HG03575 (cell line): ENCODE measurements around the gene GLI3.

ENCODE experiments used
- ATAC-seq: cut with Tn5 transposase; IDR thresholded peaks from one replicate; pipeline ENCODE4 v1.9.1; 2021; ENCODE audit not compliant: unreplicated experiment, insufficient number of reproducible peaks, low FRiP score; ENCODE audit errors: extremely low read depth

The GLI3 gene

DNA sequence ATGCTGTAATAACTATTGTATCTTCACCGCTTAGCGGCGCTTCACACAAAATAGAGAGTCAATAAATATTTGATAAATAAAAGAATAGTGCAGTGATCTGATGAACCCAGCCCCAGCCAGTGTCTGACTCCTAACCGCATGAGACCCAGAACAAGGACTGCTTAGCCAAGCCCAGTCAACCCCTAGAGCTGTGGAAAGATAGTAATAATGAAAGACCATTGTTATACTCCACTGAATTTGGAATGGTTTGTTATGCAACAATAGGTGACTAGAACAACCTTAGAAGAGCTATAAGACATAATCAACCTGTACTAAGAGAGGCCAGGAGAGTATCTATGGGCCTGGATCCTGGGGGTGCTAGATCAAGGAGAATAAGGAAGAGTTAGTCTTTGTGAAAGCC, 303.6 kb downstream of the GLI3 start:
- ATAC-seq: no peak

DNA sequence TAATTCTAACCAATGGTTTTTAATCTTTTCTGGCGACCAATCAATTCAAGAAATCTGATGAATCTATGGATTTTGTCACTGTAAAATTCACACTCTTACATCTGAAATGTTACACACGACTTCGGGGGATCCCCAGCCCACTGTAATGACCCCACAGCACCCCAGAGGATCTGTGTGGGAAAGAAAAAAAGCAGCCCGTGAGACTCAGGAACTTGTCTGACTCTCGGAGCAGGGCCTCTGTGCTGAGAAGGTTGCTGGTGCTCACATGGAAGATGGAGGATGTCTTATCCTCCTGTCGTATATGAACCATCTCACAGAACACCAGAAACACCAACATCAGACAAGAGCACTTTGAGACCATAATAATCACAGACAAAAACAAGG, 305.8 kb downstream of the GLI3 start:
- no peak for ATAC-seq

DNA sequence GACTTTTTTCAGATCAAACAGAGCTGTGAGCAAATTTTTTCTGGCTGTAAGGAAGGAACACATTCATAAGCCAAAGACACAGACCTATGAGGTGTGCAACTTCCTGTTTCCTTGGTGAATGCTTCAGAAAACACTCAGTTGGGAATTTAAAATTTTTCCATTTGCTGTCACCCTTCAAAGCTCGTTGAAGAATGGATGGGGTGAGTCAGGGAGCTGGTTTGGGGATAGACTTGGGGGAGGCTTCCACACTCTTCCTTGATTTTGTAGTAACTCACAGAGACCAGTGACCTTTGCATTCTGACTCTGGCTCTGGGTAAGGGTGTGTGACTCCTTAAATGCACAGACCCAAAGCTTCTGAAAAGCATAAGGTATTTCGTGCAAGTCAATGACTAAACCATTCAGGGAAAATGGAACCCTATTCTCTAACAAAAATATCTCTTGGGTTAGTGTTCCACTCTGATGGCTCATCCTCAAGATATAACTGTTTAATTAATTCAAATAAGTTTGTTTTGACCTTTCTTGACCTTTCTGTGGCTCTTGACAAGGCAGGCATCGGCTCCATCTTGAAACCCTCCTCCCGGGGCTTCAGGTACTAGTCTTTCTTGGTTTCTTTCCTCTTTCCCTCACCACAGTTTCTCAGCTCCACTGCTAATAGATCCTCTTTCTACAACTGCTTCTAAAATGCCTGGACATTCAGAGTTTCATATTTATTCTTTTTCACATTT, 306.3 kb downstream of the GLI3 start:
- ATAC-seq: no peak

DNA sequence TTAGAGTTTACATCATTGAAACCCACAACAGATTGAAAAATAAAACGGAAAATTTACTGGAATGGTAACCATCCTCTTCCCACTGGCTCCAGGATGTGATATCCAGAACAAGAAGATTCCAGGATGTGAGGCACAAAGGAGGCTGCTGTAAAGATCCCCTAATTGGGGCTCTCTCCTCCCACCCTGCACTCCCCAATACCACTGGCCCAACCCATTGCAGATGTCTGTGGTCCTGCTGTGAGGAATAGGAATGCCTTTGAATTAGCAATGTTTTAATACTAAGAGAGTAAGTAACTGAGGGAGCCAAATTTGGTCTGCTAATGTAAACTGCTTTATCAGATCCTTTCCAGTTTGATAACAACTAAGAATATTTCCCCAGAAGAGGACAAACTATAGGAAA, 308.2 kb downstream of the GLI3 start:
- no peak for ATAC-seq

DNA sequence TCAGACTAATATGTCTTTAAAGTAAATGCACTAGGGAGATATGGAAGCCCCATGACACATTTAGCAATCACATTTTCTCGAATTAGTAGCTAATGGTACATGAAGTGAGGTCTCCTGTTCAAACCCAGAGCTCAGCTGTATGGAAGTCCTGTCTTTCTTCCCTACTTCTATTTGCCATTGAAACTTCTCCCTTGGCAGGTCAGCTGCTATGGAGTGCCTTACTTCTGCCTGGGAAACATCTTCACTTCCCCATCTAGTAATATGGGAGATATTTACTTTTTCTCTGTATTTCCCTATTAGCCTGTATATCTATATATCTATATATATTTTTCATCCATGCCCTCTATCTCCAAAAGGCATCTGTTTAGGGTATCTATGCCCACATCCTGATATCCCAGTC, 308.8 kb downstream of the GLI3 start:
- no peak for ATAC-seq

DNA sequence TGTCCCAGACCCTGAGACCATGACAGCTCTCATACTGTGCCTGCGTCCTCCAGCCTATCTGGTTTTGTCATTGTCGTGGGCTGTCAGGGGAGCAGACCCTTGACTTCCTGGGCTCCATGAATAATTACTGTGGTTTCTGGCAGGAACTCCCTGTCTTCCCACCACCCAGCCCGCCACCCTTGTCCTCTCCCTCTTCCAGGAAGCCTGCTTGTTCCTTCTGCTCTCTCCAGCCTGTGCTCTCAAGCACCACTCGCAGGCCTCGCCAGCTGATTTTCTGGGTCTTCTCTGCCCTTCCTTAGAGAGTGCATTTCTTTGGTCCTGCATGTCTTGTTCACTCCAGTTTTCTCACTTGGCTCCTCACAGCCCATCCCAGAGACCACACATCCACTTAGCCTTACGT, 309.6 kb downstream of the GLI3 start:
- no peak for ATAC-seq

DNA sequence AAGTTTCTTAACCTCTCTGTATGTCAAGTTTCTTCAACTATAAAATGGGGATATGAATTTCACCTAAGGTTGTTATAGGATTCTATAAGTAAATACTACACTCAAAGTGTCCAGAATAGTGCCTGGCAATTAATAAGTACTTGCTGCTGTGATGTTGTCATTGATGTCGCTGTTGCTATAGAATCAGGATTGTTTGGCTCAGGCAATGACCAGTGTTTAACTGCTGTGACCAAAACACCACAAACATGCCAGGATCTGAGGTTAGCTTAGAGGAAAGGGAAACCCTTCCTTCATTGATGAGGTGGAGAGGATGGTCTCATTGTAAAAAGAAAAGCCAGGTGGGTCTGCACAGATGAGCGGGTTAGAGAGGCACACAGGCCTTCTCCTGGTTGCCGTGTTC, 311.1 kb downstream of the GLI3 start:
- ATAC-seq: no peak

DNA sequence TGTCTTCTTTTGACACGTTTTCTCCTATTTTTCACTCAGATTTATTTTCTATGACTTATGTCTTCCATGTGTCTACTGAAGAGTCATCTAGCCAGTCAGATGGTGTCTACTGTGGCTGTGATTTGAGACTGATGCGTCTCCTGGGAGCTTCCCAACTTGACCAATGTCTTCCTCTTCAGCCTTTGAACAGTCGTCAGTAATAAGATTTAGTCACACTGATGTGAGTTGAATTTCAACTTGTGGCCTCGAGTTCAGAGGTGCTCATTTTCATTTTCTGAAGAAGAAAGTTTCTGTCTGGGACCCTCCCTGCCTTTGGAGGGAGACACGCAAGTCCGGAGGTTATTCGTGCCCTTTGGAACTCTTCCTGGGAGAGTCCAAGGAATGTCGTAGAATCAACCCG, 312.2 kb downstream of the GLI3 start:
- ATAC-seq: no peak

DNA sequence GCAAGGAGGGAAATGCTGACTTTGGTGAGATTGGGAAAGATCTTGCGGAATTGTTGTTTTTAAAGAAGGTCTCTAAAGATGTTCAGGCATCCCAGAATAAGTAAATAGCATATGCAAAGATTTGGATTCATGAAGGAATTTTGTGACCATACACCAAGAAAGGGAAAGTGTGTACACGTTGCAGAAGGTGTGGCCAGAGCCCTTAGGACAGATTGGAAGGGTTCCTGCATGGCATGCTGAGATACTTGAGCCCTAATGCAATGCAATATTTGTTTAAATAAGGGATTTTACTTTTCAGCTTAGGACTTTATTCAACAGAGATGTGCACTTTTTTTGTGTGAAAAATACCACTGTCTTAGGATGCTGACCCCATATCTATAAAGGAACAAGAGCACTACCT, 314.6 kb downstream of the GLI3 start:
- ATAC-seq: no peak

DNA sequence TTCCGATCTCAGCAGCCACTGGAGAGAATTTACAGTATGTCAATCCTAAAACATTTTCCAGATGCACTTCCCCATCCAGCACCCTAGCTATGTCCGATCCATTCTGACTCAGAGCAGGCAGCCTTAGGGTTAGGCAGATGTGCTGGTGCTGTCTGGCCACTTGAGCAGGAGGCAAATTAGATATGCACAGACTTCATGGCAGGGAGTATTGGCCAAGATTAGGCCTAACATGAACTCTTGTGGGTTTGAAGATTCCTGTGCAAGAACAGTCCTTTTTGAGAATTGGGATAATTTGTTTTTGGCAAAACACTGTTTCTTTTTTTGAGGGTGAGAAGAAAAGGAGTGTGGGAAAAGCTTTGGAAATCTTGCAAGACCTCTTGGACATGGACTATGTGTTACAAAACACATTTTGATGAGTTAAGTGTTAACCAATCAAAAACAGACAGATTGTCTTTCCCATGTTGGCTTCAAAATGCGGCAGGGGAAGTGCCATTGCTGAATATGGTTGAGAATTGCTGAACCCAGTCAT, 315.5 kb downstream of the GLI3 start:
- no peak for ATAC-seq

DNA sequence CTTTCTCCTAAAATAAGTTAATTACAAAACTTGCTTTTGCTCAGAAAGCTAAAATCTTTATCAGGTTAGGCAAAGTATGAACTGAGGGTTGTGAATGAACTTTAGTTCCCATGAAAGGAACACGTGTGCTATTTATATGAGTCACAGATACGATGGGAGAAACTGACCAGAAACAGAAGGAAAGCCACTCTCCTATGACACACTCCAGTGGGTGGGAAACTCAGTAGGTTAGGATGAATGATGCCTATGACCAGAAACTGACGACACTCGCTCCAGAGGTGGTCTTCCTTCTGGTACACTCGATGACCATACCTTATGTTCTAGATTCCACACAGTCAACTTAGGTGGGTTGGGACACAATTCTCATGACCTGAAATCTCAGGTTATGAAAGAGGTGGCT, 318.4 kb downstream of the GLI3 start:
- ATAC-seq: no peak

DNA sequence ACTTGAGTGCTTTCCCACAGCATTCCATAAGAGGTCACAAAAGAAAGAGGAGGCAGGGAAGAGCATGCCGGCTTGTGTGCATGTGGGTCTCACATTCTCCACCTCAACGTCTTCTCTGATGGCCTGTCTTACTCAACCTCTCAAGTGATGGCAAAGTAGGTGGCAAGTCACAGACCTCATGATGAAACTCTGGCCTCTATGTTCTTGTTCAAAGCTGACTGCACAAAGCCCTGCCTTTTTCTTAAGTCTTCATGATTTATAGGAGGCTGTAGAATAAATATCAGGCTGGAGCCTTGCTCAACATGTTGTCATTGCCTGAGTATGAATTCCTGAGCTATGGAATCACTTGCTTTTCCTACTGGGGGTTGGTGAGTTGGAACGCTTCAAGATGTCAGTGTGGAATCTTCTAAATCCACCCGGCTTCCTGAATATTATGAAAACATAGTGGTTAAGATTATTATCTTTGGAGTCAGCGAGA, 320.5 kb downstream of the GLI3 start:
- no peak for ATAC-seq

DNA sequence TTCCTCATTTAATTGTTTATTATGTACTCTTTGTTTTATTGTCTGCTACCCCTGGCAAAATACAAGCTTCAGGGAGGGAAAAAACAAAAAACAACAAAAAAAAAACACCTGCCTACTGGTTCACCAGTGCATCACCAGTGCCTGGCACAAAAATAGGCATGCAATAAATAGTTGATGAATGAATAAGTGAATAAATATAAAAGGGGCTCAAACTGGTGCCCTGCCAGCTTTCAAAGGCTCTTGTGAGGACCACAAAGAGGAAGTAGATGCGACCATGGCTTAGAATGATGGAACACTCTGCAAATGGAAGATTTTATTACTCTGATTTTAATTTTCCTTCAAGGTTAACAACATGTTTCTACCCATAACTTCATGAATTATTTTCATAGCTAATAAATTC, 321.1 kb downstream of the GLI3 start:
- no peak for ATAC-seq

DNA sequence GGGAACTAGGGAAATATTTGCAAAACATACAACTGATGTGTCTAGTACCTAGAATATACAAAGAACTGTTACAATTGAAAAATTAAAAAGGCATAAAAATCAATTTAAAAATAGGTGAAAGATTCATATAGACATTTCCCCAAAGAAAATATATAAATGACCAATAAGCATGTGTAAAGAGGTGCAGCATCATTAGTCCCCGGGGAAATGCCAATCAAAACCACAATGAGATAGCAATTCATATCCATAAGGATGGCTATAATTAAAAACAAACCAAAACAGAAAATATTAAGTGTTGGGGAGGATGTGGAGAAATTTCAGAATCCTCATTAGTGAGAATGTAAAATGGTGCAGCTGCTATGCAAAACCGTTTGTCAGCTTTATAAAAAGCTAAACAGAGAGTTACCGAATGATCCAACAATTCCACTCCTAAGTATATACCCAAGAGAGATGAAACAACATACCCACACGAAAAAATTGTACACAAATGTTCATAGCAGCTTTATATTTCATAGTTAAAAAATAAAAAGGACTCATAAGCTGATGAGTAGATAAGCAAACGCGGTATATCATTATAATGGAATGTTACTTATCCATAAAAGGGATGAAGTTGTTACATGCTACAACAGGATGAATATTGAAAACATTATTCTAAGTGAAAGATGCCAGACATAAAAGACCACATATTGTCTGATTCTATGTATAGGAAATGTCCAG, 324.0 kb downstream of the GLI3 start:
- ATAC-seq: no peak

DNA sequence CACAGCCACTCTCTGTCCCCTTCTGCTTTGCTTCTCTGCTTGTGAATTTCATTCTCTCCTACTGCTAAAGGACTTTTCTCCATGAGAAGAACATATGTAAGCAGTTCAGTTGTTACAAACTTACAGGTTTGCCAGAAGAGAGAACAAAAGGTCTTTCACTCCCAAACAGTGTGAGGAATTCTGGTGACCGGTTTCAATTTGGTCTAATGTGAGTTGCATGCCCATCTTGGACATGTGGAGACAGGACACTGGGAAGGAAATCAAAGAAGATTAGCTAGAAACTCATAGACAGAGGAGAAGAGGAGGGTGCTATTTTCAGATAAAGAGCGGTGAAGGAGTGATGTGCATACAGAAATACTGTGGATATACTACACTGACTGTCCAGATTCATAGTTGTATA, 324.6 kb downstream of the GLI3 start:
- no peak for ATAC-seq

DNA sequence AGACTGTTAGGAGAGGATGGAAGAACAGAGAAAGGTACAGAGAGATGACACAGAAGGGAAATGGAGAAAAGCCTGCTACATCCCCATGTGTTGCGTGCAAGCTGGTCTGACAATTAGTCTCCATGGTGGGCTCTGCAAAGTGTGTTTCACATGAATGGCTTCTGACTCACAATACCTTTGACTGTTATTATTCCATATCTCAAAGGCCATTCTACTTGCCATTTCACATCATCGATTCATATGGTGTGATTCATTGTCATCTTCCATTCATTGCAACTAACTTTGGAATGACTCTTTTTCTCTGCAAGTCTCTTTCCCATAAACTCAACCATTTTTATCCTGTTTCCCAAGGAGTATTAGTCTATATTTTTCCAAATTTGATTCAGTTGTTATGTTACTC, 325.2 kb downstream of the GLI3 start:
- no peak for ATAC-seq
